Spleen (tissue), 11 donors: Measurements from ENCODE around the gene DCLRE1A. TPM values are rescaled to one million over a fixed set of nuclear protein-coding genes. Genes with fewer than 3 reads are reported as not detected.

Source experiments
- DNase-seq: peaks from one replicate; pipeline ENCODE4 v3.0.0-alpha.2; 2020
- H3K27ac ChIP-seq, 8 donors: fragments of 200-600 bp; sonication (generic) in 7 of 8; 1 replicate in 4 of 8; 2 replicates in 4 of 8; pipeline versions ENCODE4 v1.5.0 to v1.8.0; 2016 to 2021; ENCODE audit warnings: inconsistent platforms in 4 of 8, mild to moderate bottlenecking in 4 of 8, moderate library complexity in 1 of 8
- H3K27me3 ChIP-seq, 7 donors: fragments of 200-600 bp; sonication (generic) in 6 of 7; replicated peaks in 1 of 7; 1 replicate in 4 of 7; 2 replicates in 3 of 7; pipeline versions ENCODE4 v1.5.0 to v1.8.0; 2016 to 2021; ENCODE audit warnings: inconsistent platforms in 3 of 7, mild to moderate bottlenecking in 1 of 7
- H3K36me3 ChIP-seq, 6 donors: fragments of 200-600 bp; sonication (generic) in 5 of 6; 1 replicate in 4 of 6; 2 replicates in 2 of 6; pipeline versions ENCODE4 v1.5.0 to v1.8.0; 2016 to 2021; ENCODE audit warnings: inconsistent platforms in 2 of 6
- H3K4me1 ChIP-seq, 6 donors: fragments of 200-600 bp; sonication (generic) in 5 of 6; 1 replicate in 3 of 6; 2 replicates in 3 of 6; pipeline versions ENCODE4 v1.5.0 to v1.8.0; 2016 to 2021; ENCODE audit warnings: inconsistent platforms in 3 of 6
- H3K4me3 ChIP-seq, 8 donors: fragments of 200-600 bp; sonication (generic) in 7 of 8; 1 replicate in 4 of 8; 2 replicates in 4 of 8; pipeline versions ENCODE4 v1.5.0 to v1.8.0; 2016 to 2021; ENCODE audit warnings: inconsistent platforms in 4 of 8, mild to moderate bottlenecking in 4 of 8, moderate library complexity in 2 of 8
- H3K9me3 ChIP-seq, 8 donors: fragments of 200-600 bp; sonication (generic) in 7 of 8; 1 replicate in 4 of 8; 2 replicates in 4 of 8; pipeline versions ENCODE4 v1.5.0 to v1.8.0; 2016 to 2021; ENCODE audit warnings: inconsistent platforms in 4 of 8
- POLR2A ChIP-seq, 3 donors: fragments of 450-650 bp; IDR thresholded peaks; one replicate each; pipeline ENCODE4 v1.5.1; 2017; ENCODE audit warnings: antibody characterized with exemption in 3 of 3, mild to moderate bottlenecking in 1 of 3
- POLR2AphosphoS5 ChIP-seq, 3 donors: sonication (generic); formaldehyde crosslinking; IDR thresholded peaks; one replicate each; pipeline ENCODE4 v1.5.1; 2017; ENCODE audit warnings: antibody characterized with exemption in 3 of 3
- WGBS, 5 donors: extraction: QIAGEN DNeasy Blood & Tissue Kit in 3 of 5; methylation state at CpG; one replicate each; pipeline versions ENCODE4 v1.1.5 to v1.1.7; 2013 to 2018; 5-methylcytosine and 5-hydroxymethylcytosine counted together
- intact Hi-C: fragments of 100-400 bp; cut with DNase I; formaldehyde crosslinking; loops from one replicate; pipeline ENCODE4 v1.15.0; 2023; ENCODE audit warnings: low total_unique reads
- polyA plus RNA-seq, 3 donors: library from polyadenylated mRNA; stranded (reverse); fragments of 200-250 nt; gene quantifications; one replicate each; pipeline ENCODE4 v1.2.1, GENCODE V29; 2013
- total RNA-seq, 7 donors: library from RNA; depleted of rRNA in 3 of 7; stranded (reverse); fragments of >200 nt in 3 of 7; fragmentation: NEBNext Ultra II Directional in 4 of 7; extraction: Animal tissue kit (Norgen Biotek cat#: 25700) in 4 of 7; gene quantifications; one replicate each; pipeline versions ENCODE4 v1.1.0 to v1.2.1, GENCODE V29; 2016 to 2021
- TF ChIP-seq, protein P1 (sequence below), 11 experiments: fragments of 200-600 bp in 7 of 11; fragments of 450-650 bp in 4 of 11; sonication (generic) in 4 of 11; IDR thresholded peaks in 8 of 11; conservative IDR thresholded peaks in 3 of 11; 1 replicate in 7 of 11; 2 replicates in 4 of 11; pipeline versions ENCODE4 v1.4.0 to v1.8.0; 2016 to 2021; ENCODE audit warnings: antibody characterized with exemption in 11 of 11, inconsistent platforms in 4 of 11, mild to moderate bottlenecking in 1 of 11
- donor health status: healthy with polysubstance abuse.
- donor health status: DM: no; HTN: no; CAD: no; lungs with moderate emphysema.
- donor health status: DM: no; HTN: no; CAD: no.
- donor health status: Bipolar disorder and iron deficiency.
- donor health status: healthy.
- donor health status: DM: no; HTN: no; CAD: no.
- donor health status: DM: yes; HTN: yes; CAD: no.

The DCLRE1A gene
- total and polyA plus RNA-seq, 10 donors = 2.1 to 8.3 (median 6.0) TPM

GRCh38 chr10:113895018-113895417 lies 41.1 kb upstream of the DCLRE1A start:
- no peak for DNase-seq
- Histone ChIP-seq H3K27ac (no peak overlapping the region), H3K36me3 (peaks cover 0 to 72% (median 16%) of the 10 kb centered on the region in 6 donors), H3K27me3 (no peaks in the 10 kb centered on the region), H3K9me3 (no peaks in the 10 kb centered on the region), H3K4me1 (peaks cover 0 to 13% (median 0%) of the 10 kb centered on the region in 6 donors), H3K4me3 (no peak overlapping the region)
- intact Hi-C loops = no loop called here
- TF ChIP-seq, protein P1, sequence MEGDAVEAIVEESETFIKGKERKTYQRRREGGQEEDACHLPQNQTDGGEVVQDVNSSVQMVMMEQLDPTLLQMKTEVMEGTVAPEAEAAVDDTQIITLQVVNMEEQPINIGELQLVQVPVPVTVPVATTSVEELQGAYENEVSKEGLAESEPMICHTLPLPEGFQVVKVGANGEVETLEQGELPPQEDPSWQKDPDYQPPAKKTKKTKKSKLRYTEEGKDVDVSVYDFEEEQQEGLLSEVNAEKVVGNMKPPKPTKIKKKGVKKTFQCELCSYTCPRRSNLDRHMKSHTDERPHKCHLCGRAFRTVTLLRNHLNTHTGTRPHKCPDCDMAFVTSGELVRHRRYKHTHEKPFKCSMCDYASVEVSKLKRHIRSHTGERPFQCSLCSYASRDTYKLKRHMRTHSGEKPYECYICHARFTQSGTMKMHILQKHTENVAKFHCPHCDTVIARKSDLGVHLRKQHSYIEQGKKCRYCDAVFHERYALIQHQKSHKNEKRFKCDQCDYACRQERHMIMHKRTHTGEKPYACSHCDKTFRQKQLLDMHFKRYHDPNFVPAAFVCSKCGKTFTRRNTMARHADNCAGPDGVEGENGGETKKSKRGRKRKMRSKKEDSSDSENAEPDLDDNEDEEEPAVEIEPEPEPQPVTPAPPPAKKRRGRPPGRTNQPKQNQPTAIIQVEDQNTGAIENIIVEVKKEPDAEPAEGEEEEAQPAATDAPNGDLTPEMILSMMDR (IDR thresholded peaks at IDR 0.05 in 8 of 11, conservative IDR thresholded peaks at IDR 0.05 in 3 of 11) = no peak
- TF ChIP-seq POLR2A (IDR thresholded peaks at IDR 0.05) = no peak
- no peak for TF ChIP-seq POLR2AphosphoS5 (IDR thresholded peaks at IDR 0.05)

DNA sequence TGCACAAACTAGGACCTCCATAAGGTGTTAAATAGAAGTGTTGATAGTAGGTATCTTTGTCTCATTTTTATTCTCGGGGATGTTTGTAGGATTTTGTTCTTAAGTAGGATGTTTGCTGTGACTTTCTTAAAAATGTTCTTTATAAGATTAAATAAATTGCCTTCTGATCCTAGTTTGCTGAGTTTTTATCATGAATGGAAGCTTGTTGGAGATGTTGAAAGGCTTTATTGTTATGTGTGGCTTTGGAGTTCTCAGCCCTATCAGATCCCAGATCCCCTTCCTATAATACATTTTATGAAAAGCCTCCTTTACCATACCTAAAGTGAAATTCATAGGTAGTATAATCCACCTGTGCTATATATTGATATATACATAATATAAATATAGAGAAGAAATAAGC lies 40.7 kb upstream of the DCLRE1A start:
- H3K36me3 ChIP-seq = peaks cover 0 to 72% (median 15%) of the 10 kb centered on the region in 6 donors
- H3K27me3 ChIP-seq = no peaks in the 10 kb centered on the region
- DNase-seq = no peak
- TF ChIP-seq, protein P1 (IDR thresholded peaks at IDR 0.05 in 8 of 11, conservative IDR thresholded peaks at IDR 0.05 in 3 of 11) = no peak
- TF ChIP-seq POLR2A (IDR thresholded peaks at IDR 0.05) (no peak), POLR2AphosphoS5 (IDR thresholded peaks at IDR 0.05) (no peak)
- H3K4me1 ChIP-seq = peaks cover 0 to 13% (median 0%) of the 10 kb centered on the region in 6 donors
- WGBS, 5 donors = 95 to 100% (median 98%) methylated on average over 1 of the region's 1 CpG
- intact Hi-C loops = no loop called here
- no peak overlapping the region for H3K4me3 ChIP-seq
- H3K27ac ChIP-seq = no peak overlapping the region
- no peaks in the 10 kb centered on the region for H3K9me3 ChIP-seq

DNA sequence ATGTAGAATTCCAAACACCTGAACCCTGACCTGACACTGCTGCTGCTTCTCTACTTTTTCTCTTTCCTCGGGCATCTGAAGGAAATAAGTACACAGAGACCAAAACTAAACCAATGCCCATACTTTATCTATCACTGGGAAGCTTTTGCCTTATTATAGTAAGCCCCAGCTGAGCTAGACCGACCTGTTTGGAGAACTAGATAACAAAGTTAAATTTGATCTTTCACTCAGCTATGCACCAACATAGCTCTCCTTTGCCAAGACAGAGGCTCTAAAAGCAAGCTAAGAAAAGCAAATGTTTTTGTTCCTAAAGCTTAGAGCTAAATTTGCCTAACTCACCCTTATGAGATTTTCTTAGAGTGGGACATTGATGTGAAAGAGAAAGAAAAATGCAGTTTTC lies 39.7 kb upstream of the DCLRE1A start:
- Histone ChIP-seq H3K27ac (no peak overlapping the region), H3K4me1 (peaks cover 0 to 13% (median 0%) of the 10 kb centered on the region in 6 donors), H3K9me3 (no peaks in the 10 kb centered on the region), H3K27me3 (no peaks in the 10 kb centered on the region), H3K4me3 (no peak overlapping the region), H3K36me3 (peaks cover 0 to 69% (median 10%) of the 10 kb centered on the region in 6 donors)
- DNase-seq = no peak
- 92 to 98% (median 94%) methylated on average over 2 of the region's 2 CpGs for WGBS, 5 donors
- TF ChIP-seq POLR2A (IDR thresholded peaks at IDR 0.05) (no peak), POLR2AphosphoS5 (IDR thresholded peaks at IDR 0.05) (no peak)
- TF ChIP-seq, protein P1 (IDR thresholded peaks at IDR 0.05 in 8 of 11, conservative IDR thresholded peaks at IDR 0.05 in 3 of 11) = no peak
- intact Hi-C loops = no loop called here

GRCh38 chr10:113891476-113891875 lies 37.6 kb upstream of the DCLRE1A start:
- Histone ChIP-seq H3K27ac (peak overlapping the region in 4 of 8 donors; percentile 1 to 60 (median 38)), H3K4me1 (peaks cover 0 to 13% (median 0%) of the 10 kb centered on the region in 6 donors), H3K4me3 (no peak overlapping the region), H3K9me3 (no peaks in the 10 kb centered on the region), H3K36me3 (peaks cover 0 to 71% (median 3%) of the 10 kb centered on the region in 6 donors), H3K27me3 (no peaks in the 10 kb centered on the region)
- TF ChIP-seq POLR2A (IDR thresholded peaks at IDR 0.05) (no peak), POLR2AphosphoS5 (IDR thresholded peaks at IDR 0.05) (no peak)
- TF ChIP-seq, protein P1 (IDR thresholded peaks at IDR 0.05 in 8 of 11, conservative IDR thresholded peaks at IDR 0.05 in 3 of 11) = no peak
- WGBS, 5 donors = 54 to 75% (median 64%) methylated on average over 3 of the region's 3 CpGs
- intact Hi-C loops = no loop called here
- no peak for DNase-seq
